Fibroblast of lung (primary cell): ENCODE measurements around the gene GPC6.

ENCODE experiments used
- CTCF ChIP-seq, 2 donors: IDR thresholded peaks in 1 of 2; conservative IDR thresholded peaks in 1 of 2; 1 replicate in 1 of 2; 2 replicates in 1 of 2; pipeline ENCODE4 v1.5.1; 2011 to 2012; ENCODE audit warnings: low read length in 2 of 2, control low read depth in 1 of 2, inconsistent platforms in 1 of 2, low read depth in 1 of 2, mild to moderate bottlenecking in 1 of 2
- EZH2 ChIP-seq: IDR thresholded peaks from 2 replicates; pipeline ENCODE4 v1.5.1; 2012; ENCODE audit warnings: low read length, control low read depth, mild to moderate bottlenecking; ENCODE audit errors: missing control alignments

- TF ChIP-seq CTCF (conservative IDR thresholded peaks at IDR 0.05 in 1 of 2, IDR thresholded peaks at IDR 0.05 in 1 of 2; ENCODE audit: low read depth in 1 of 2, low read length in 2 of 2) (no peak), EZH2 (no peak)
Observed at GRCh38 chr13:93955904-93956303, 729.3 kb downstream of the GPC6 start.
